GM12891 (cell line): ENCODE results near the gene ZNF77.

Experiments
- PAX5 ChIP-seq: IDR thresholded peaks from 2 replicates; pipeline ENCODE4 v1.6.1; 2011; ENCODE audit warnings: low read length, moderate library complexity, mild to moderate bottlenecking; ENCODE audit not compliant: insufficient read depth, severe bottlenecking
- POLR2A ChIP-seq: IDR thresholded peaks from 2 replicates; pipeline ENCODE4 v1.6.1; 2011; ENCODE audit warnings: low read depth, low read length, control low read depth
- POLR2AphosphoS5 ChIP-seq: IDR thresholded peaks from 2 replicates; pipeline ENCODE4 v1.6.1; 2011; ENCODE audit warnings: low read depth, low read length, control low read depth
- POU2F2 ChIP-seq: IDR thresholded peaks from 2 replicates; pipeline ENCODE4 v1.6.1; 2011; ENCODE audit warnings: low read depth, mild to moderate bottlenecking, control low read depth, low read length, moderate library complexity
- SPI1 ChIP-seq: IDR thresholded peaks from 2 replicates; pipeline ENCODE4 v1.6.1; 2011; ENCODE audit warnings: low read depth, low read length, control low read depth
- TAF1 ChIP-seq: IDR thresholded peaks from 2 replicates; pipeline ENCODE4 v1.6.1; 2011; ENCODE audit warnings: low read depth, low read length, control low read depth

DNA sequence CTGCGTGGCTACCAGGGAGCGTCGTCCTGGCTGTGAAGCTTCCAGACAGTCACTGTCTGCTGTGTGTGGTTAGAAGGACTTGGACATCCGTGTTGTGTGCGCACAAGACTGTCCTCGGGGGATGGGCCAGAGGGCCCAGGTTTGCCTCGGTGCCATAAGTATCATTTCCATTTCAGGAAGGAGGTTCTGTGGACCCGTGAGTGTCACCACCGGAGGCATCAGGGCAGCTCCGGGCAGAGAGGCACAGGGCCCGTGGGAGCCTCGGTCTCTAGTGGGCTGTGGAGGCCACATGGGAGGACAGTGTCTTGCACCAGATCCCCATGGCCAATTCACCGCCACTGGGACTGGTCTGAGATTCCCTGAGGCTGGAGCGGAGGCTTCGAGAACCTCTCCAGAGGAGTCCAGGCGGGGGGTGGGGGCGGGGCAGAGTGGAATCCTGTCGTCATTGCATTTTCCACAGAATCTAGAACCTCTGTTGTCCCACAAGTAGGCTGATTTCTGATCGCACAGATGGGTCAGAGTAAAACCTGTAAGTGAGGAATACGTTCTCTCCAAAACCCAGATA, 38.1 kb downstream of the ZNF77 start:
- TF ChIP-seq POLR2AphosphoS5 (no peak), POLR2A (no peak), TAF1 (no peak), SPI1 (no peak), PAX5 (no peak), POU2F2 (no peak)
